Measurements from ENCODE around the gene RNF150.

RNF150 gene

GRCh38 chr4:140870427-140870826, 262.8 kb downstream of the RNF150 start:
- TF ChIP-seq, protein P1, sequence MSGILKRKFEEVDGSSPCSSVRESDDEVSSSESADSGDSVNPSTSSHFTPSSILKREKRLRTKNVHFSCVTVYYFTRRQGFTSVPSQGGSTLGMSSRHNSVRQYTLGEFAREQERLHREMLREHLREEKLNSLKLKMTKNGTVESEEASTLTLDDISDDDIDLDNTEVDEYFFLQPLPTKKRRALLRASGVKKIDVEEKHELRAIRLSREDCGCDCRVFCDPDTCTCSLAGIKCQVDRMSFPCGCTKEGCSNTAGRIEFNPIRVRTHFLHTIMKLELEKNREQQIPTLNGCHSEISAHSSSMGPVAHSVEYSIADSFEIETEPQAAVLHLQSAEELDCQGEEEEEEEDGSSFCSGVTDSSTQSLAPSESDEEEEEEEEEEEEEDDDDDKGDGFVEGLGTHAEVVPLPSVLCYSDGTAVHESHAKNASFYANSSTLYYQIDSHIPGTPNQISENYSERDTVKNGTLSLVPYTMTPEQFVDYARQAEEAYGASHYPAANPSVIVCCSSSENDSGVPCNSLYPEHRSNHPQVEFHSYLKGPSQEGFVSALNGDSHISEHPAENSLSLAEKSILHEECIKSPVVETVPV (CRISPR knock-in tag; IDR thresholded peaks at IDR 0.05) = no peak
- TF ChIP-seq ZFP3 (CRISPR knock-in tag; IDR thresholded peaks at IDR 0.05) (no peak), ZNF70 (CRISPR knock-in tag; IDR thresholded peaks at IDR 0.05) (no peak), OSR1 (CRISPR knock-in tag; IDR thresholded peaks at IDR 0.05) (no peak), BACH2 (CRISPR knock-in tag; IDR thresholded peaks at IDR 0.05; ENCODE audit: borderline replicate concordance) (no peak), ARNTL (CRISPR knock-in tag; IDR thresholded peaks at IDR 0.05; ENCODE audit: borderline replicate concordance, low read depth) (no peak), PPARA (CRISPR knock-in tag; IDR thresholded peaks at IDR 0.05; ENCODE audit: borderline replicate concordance) (no peak), ZFP30 (CRISPR knock-in tag; IDR thresholded peaks at IDR 0.05) (no peak), GLIS3 (CRISPR knock-in tag; IDR thresholded peaks at IDR 0.05) (no peak), TCF4 (CRISPR knock-in tag; IDR thresholded peaks at IDR 0.05; ENCODE audit: borderline replicate concordance) (no peak), ZNF8 (CRISPR knock-in tag; IDR thresholded peaks at IDR 0.05) (no peak), POU6F1 (CRISPR knock-in tag; IDR thresholded peaks at IDR 0.05; ENCODE audit: borderline replicate concordance, low read depth) (no peak), ZC3H10 (CRISPR knock-in tag; IDR thresholded peaks at IDR 0.05) (no peak), SNAI2 (CRISPR knock-in tag; IDR thresholded peaks at IDR 0.05) (no peak), TSHZ2 (CRISPR knock-in tag; IDR thresholded peaks at IDR 0.05) (no peak)
- TF ChIP-seq, protein P2, sequence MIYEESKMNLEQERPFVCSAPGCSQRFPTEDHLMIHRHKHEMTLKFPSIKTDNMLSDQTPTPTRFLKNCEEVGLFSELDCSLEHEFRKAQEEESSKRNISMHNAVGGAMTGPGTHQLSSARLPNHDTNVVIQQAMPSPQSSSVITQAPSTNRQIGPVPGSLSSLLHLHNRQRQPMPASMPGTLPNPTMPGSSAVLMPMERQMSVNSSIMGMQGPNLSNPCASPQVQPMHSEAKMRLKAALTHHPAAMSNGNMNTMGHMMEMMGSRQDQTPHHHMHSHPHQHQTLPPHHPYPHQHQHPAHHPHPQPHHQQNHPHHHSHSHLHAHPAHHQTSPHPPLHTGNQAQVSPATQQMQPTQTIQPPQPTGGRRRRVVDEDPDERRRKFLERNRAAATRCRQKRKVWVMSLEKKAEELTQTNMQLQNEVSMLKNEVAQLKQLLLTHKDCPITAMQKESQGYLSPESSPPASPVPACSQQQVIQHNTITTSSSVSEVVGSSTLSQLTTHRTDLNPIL (CRISPR knock-in tag; IDR thresholded peaks at IDR 0.05; ENCODE audit: low read depth) = no peak
- peak; percentile 26; the same call in 2 of the 3 replicates for ATAC-seq

- ATAC-seq = no peak
- TF ChIP-seq, protein P1 (CRISPR knock-in tag; IDR thresholded peaks at IDR 0.05) = no peak
- TF ChIP-seq ZNF8 (CRISPR knock-in tag; IDR thresholded peaks at IDR 0.05) (no peak), ZNF70 (CRISPR knock-in tag; IDR thresholded peaks at IDR 0.05) (no peak), ZC3H10 (CRISPR knock-in tag; IDR thresholded peaks at IDR 0.05) (no peak), PPARA (CRISPR knock-in tag; IDR thresholded peaks at IDR 0.05; ENCODE audit: borderline replicate concordance) (no peak), ISL1 (CRISPR knock-in tag; IDR thresholded peaks at IDR 0.05) (no peak)
- TF ChIP-seq, protein P2 (CRISPR knock-in tag; IDR thresholded peaks at IDR 0.05; ENCODE audit: low read depth) = no peak
These were observed 263.8 kb downstream of the RNF150 start for GRCh38 chr4:140869446-140869845.

GRCh38 chr4:140867356-140867755, 265.9 kb downstream of the RNF150 start:
- TF ChIP-seq CSDC2 (CRISPR knock-in tag; IDR thresholded peaks at IDR 0.05) (no peak), ZFP3 (CRISPR knock-in tag; IDR thresholded peaks at IDR 0.05) (no peak), ZC3H10 (CRISPR knock-in tag; IDR thresholded peaks at IDR 0.05) (no peak), ZFP30 (CRISPR knock-in tag; IDR thresholded peaks at IDR 0.05) (no peak), ESRRG (CRISPR knock-in tag; IDR thresholded peaks at IDR 0.05) (no peak)
- TF ChIP-seq, protein P3, sequence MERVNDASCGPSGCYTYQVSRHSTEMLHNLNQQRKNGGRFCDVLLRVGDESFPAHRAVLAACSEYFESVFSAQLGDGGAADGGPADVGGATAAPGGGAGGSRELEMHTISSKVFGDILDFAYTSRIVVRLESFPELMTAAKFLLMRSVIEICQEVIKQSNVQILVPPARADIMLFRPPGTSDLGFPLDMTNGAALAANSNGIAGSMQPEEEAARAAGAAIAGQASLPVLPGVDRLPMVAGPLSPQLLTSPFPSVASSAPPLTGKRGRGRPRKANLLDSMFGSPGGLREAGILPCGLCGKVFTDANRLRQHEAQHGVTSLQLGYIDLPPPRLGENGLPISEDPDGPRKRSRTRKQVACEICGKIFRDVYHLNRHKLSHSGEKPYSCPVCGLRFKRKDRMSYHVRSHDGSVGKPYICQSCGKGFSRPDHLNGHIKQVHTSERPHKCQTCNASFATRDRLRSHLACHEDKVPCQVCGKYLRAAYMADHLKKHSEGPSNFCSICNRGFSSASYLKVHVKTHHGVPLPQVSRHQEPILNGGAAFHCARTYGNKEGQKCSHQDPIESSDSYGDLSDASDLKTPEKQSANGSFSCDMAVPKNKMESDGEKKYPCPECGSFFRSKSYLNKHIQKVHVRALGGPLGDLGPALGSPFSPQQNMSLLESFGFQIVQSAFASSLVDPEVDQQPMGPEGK (CRISPR knock-in tag; IDR thresholded peaks at IDR 0.05; ENCODE audit: borderline replicate concordance) = no peak
- no peak for ATAC-seq

Measured in SK-N-SH treated with all-trans-retinoic acid at 6 μM for 48 hours (cell line).